GM19468 (cell line): ENCODE data around the gene SLC35B3.
"Not testable (repeated sequence)": the region's sequence is repeated elsewhere in the genome, so short reads cannot be mapped to it uniquely, and the experiment has no call there.

Experiments used
- ATAC-seq: cut with Tn5 transposase; IDR thresholded peaks from one replicate; pipeline ENCODE4 v1.9.1; 2021; ENCODE audit warnings: mild to moderate bottlenecking, moderate library complexity, moderate number of reproducible peaks; ENCODE audit not compliant: unreplicated experiment; ENCODE audit errors: extremely low read depth

Gene SLC35B3

GRCh38 chr6:8415913-8416312 lies 19.4 kb downstream of the SLC35B3 start:
- ATAC-seq, result no peak

DNA sequence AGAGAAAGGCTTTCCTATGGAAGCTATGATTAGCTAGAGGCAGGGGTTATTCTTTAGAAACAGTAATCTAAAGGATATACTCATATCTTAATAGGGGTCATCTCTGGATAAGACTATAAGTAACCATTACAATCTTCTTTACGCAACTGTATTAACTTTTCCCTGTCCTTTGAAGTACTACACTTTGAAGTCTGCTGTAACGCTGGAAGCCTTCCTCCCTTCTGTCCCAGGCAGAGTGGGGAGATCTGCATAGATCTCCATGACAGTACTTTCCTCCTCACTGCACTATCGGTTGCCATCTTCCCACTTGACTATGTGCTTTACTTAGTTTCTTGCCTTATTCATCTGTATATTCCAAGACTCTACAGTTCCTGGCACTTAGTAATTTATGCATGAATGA lies 20.1 kb downstream of the SLC35B3 start:
- ATAC-seq, result no peak

DNA sequence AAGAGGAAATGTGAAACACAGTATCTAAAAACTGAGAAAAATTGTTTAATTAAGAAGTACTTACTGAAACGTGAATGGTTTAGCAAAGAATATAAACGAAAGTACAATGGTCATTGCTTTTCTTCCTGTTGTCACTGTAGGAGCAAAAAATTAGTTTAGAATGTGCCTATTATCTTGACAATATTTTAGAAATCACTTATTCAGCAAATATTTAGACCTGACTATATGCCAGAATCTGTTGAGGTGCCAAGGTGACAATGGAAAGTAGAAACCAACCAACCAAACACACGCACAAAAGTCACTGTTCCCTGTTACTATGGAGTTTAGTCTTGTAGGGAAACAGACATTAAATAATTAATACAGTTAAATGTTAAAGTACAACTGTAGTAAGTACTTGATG lies 20.5 kb downstream of the SLC35B3 start:
- ATAC-seq, result no peak

GRCh38 chr6:8405946-8406345 lies 29.4 kb downstream of the SLC35B3 start:
- not testable (repeated sequence) for ATAC-seq

GRCh38 chr6:8402546-8402945 lies 32.8 kb downstream of the SLC35B3 start:
- no peak for ATAC-seq

DNA sequence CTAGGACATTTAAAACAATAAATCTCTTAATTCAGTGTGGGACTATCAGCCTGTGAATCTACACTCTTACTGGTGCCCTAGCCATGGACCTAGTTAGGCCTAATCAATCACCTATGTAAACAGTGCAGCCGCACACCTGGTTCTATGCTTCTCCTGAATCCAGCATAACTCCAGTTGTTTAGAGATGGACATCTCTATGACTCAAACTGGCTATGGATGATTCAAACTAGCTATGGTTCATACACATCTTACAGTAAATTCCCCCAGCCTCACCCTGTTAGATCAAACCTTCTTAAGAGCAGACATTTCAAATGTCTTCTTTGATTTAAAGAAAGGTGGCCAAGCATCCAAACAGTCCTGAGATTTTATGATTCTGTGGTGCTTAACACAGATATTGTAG lies 34.7 kb downstream of the SLC35B3 start:
- ATAC-seq, result no peak

- ATAC-seq, result no peak
These were observed 42.8 kb downstream of the SLC35B3 start for GRCh38 chr6:8392569-8392968.

DNA sequence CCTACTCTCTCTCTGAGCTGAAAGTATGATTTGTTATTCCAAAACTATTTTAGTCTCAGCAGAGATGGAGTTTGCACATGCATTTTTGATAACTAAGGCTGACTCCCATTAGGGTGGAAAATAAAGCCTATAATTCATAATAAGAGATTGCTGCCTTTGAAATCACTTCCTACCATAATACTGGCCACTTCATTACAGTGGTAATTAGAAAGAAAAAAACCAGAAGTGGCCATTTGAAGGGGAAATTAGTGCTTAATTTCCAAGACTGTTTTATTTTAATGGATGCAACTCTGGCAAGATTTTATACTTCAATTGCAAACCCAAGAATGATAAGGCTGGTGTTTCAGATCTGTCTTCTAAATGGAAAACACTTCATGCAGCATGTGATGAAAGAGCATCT lies 43.4 kb downstream of the SLC35B3 start:
- ATAC-seq, result no peak

DNA sequence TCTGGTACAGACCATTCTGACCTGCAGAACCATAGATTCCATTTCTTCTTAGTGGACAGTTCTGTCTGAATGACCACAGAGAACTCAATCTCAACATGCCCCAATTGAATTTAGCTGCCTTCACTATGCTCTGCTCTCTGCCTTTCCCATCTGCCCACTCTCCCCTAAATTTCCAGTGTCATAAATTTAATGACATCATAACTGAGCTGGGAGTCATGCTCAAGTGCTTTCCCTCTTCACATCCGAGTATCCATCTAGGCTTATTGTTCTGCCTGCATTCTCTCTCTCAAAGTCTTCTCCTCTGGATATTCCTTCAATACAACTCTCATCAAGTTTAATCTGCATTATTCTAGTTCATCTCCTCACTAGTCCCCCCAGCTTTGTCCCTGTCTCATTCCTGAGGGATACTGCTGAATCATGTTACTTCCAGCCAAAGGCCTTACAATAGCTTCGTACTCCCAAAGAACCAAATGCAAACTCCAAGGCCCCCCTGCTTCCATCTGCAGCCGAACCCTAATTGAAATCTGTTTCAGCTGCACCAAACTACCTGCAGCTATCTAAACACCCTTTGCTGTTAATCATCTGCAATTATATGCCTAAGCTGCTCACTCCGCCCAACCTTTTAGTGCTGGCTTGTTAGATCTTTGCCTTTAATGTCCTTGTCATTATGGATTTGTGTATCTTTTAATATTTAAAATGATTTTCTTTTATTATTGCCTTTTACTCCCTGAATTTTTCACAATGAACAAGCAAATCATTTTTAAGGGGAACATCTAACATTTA lies 46.1 kb downstream of the SLC35B3 start:
- ATAC-seq, result no peak

GRCh38 chr6:8387942-8388437 lies 47.4 kb downstream of the SLC35B3 start:
- ATAC-seq, result no peak

DNA sequence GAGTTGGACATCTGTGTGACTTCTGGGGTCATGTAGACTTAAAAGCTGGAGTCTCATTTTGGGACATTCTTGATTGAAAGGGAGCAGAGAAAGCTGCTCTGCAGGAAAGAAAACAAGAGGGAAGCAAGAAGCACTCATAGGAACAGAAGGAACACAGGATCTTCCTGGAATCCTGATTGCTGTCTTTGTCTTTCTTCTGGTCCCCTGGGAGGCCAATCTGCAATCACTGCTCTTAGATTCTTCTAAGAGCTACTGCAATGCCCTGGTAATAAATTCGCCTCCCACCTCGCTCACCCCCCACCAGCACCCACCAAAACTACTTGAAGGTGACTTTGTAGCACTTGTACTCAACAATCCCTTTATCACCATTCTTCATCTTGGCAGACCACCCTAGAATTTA lies 51.8 kb downstream of the SLC35B3 start:
- ATAC-seq, result no peak

DNA sequence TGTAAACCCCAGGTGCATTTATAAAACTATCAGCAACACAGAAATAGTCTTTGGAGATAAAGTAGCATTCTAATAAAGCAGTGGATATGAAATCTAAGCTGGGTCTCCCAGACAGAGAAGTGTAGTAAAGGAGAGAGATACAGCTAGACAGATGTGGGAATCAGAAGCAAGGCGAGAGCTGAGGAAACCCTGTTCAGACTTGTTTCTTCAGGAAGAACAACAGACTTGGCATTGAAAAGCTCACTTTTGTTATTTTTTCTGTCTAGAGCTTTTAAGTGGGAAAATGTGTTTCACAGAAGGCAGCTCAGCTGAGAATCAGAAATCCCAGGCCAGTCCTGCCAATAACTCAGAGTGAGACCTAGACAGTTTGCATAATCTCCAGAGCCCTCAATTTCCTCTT lies 52.9 kb downstream of the SLC35B3 start:
- ATAC-seq, result no peak

DNA sequence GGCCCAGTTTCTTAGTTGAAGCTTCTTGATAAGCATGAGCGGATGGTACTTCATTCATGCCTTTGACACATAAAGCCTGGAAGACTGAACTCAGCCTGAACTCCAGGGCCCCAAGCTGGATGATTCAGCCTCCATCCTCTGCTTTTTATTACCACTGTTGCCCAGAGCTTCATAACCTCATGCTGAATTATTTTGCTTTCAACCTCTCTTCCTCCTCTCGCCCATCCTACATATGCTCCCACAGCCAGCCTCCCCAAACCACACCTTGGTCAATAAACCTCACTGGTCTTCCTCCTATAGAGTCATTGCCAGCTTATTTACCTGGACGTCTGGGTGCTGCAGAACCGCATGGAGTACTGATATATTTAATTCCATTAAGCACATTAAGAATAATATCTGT lies 59.4 kb downstream of the SLC35B3 start:
- ATAC-seq, result no peak
